Ishikawa (cell line): ENCODE results near the gene C19orf44.

Experiments used
- CREB1 ChIP-seq: IDR thresholded peaks from 2 replicates; pipeline ENCODE4 v1.6.1; 2012; ENCODE audit warnings: low read depth
- EP300 ChIP-seq: IDR thresholded peaks from 2 replicates; pipeline ENCODE4 v1.6.1; 2012; ENCODE audit warnings: borderline replicate concordance
- RAD21 ChIP-seq: IDR thresholded peaks from 2 replicates; pipeline ENCODE4 v1.6.1; 2012; ENCODE audit warnings: low read depth
- TAF1 ChIP-seq: IDR thresholded peaks from 2 replicates; pipeline ENCODE4 v1.6.1; 2012; ENCODE audit warnings: low read depth, mild to moderate bottlenecking
- TCF12 ChIP-seq: IDR thresholded peaks from 2 replicates; pipeline ENCODE4 v1.6.1; 2012; ENCODE audit warnings: low read depth
- TF ChIP-seq, protein P1 (sequence below): IDR thresholded peaks from 2 replicates; pipeline ENCODE4 v1.6.1; 2012

GRCh38 chr19:16449330-16449961, 46.7 kb upstream of the C19orf44 start:
- TF ChIP-seq RAD21 (no peak), CREB1 (no peak), EP300 (no peak), TCF12 (no peak), TAF1 (no peak)
- TF ChIP-seq, protein P1, sequence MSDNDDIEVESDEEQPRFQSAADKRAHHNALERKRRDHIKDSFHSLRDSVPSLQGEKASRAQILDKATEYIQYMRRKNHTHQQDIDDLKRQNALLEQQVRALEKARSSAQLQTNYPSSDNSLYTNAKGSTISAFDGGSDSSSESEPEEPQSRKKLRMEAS = no peak
